Duodenal mucosa (tissue), 2 donors: ENCODE results near the gene NPAS3.

Source experiments
- H3K27ac ChIP-seq: one replicate; pipeline ENCODE4 v1.7.0; 2013; ENCODE audit warnings: low read depth, low read length
- H3K27me3 ChIP-seq, 2 donors: one replicate each; pipeline ENCODE4 v1.7.0; 2013; ENCODE audit warnings: low read length in 2 of 2, control low read depth in 1 of 2; ENCODE audit not compliant: insufficient read depth in 2 of 2, control insufficient read depth in 1 of 2
- H3K36me3 ChIP-seq, 2 donors: one replicate each; pipeline ENCODE4 v1.7.0; 2013; ENCODE audit warnings: low read length in 2 of 2, control low read depth in 1 of 2; ENCODE audit not compliant: insufficient read depth in 2 of 2, control insufficient read depth in 1 of 2
- H3K4me1 ChIP-seq, 2 donors: one replicate each; pipeline ENCODE4 v1.7.0; 2013; ENCODE audit warnings: low read length in 2 of 2, control low read depth in 1 of 2; ENCODE audit not compliant: insufficient read depth in 2 of 2, control insufficient read depth in 1 of 2
- H3K4me3 ChIP-seq, 2 donors: one replicate each; pipeline ENCODE4 v1.7.0; 2013; ENCODE audit warnings: low read length in 2 of 2, low read depth in 1 of 2
- H3K9ac ChIP-seq, 2 donors: one replicate each; pipeline ENCODE4 v1.7.0; 2013; ENCODE audit warnings: low read length in 2 of 2, low read depth in 1 of 2
- H3K9me3 ChIP-seq, 2 donors: one replicate each; pipeline ENCODE4 v1.7.0; 2013; ENCODE audit warnings: low read length in 2 of 2, control low read depth in 1 of 2; ENCODE audit not compliant: control insufficient read depth in 1 of 2

Gene NPAS3

GRCh38 chr14:33691907-33692306, 753.2 kb downstream of the NPAS3 start:
- Histone ChIP-seq H3K4me3 (no peak overlapping the region), H3K27me3 (no peaks in the 10 kb centered on the region), H3K4me1 (no peaks in the 10 kb centered on the region), H3K36me3 (no peaks in the 10 kb centered on the region), H3K9ac (no peak overlapping the region), H3K9me3 (no peaks in the 10 kb centered on the region), H3K27ac (no peak overlapping the region)

GRCh38 chr14:33692762-33693161, 754.1 kb downstream of the NPAS3 start:
- no peak overlapping the region for H3K9ac ChIP-seq
- no peak overlapping the region for H3K4me3 ChIP-seq
- H3K27ac ChIP-seq, result no peak overlapping the region
- H3K9me3 ChIP-seq, result no peaks in the 10 kb centered on the region
- H3K4me1 ChIP-seq, result no peaks in the 10 kb centered on the region
- H3K36me3 ChIP-seq, result no peaks in the 10 kb centered on the region
- H3K27me3 ChIP-seq, result no peaks in the 10 kb centered on the region

GRCh38 chr14:33693237-33693636, 754.6 kb downstream of the NPAS3 start:
- Histone ChIP-seq H3K27ac (no peak overlapping the region), H3K9me3 (no peaks in the 10 kb centered on the region), H3K4me3 (no peak overlapping the region), H3K36me3 (no peaks in the 10 kb centered on the region), H3K27me3 (no peaks in the 10 kb centered on the region), H3K4me1 (no peaks in the 10 kb centered on the region), H3K9ac (no peak overlapping the region)

- Histone ChIP-seq H3K27ac (no peak overlapping the region), H3K9me3 (no peaks in the 10 kb centered on the region), H3K4me1 (no peaks in the 10 kb centered on the region), H3K27me3 (no peaks in the 10 kb centered on the region), H3K4me3 (no peak overlapping the region), H3K9ac (no peak overlapping the region), H3K36me3 (no peaks in the 10 kb centered on the region)
Observed at GRCh38 chr14:33696165-33696564, 757.5 kb downstream of the NPAS3 start.

GRCh38 chr14:33699300-33699983, 760.8 kb downstream of the NPAS3 start:
- Histone ChIP-seq H3K9ac (no peak overlapping the region), H3K4me3 (no peak overlapping the region), H3K36me3 (no peaks in the 10 kb centered on the region), H3K27me3 (no peaks in the 10 kb centered on the region), H3K4me1 (no peaks in the 10 kb centered on the region), H3K27ac (no peak overlapping the region), H3K9me3 (no peaks in the 10 kb centered on the region)

GRCh38 chr14:33700052-33700451, 761.4 kb downstream of the NPAS3 start:
- no peaks in the 10 kb centered on the region for H3K27me3 ChIP-seq
- H3K9me3 ChIP-seq, result no peaks in the 10 kb centered on the region
- no peaks in the 10 kb centered on the region for H3K4me1 ChIP-seq
- H3K4me3 ChIP-seq, result no peak overlapping the region
- no peaks in the 10 kb centered on the region for H3K36me3 ChIP-seq
- no peak overlapping the region for H3K9ac ChIP-seq
- H3K27ac ChIP-seq, result no peak overlapping the region

- Histone ChIP-seq H3K4me3 (no peak overlapping the region), H3K9me3 (no peaks in the 10 kb centered on the region), H3K4me1 (no peaks in the 10 kb centered on the region), H3K27me3 (no peaks in the 10 kb centered on the region), H3K27ac (no peak overlapping the region), H3K36me3 (no peaks in the 10 kb centered on the region), H3K9ac (no peak overlapping the region)
Observed at GRCh38 chr14:33702293-33702692, 763.6 kb downstream of the NPAS3 start.

GRCh38 chr14:33704481-33704880, 765.8 kb downstream of the NPAS3 start:
- Histone ChIP-seq H3K36me3 (no peaks in the 10 kb centered on the region), H3K4me3 (no peak overlapping the region), H3K9ac (no peak overlapping the region), H3K4me1 (no peaks in the 10 kb centered on the region), H3K9me3 (no peaks in the 10 kb centered on the region), H3K27me3 (no peaks in the 10 kb centered on the region), H3K27ac (no peak overlapping the region)

- Histone ChIP-seq H3K27ac (no peak overlapping the region), H3K4me1 (no peaks in the 10 kb centered on the region), H3K9me3 (no peaks in the 10 kb centered on the region), H3K36me3 (no peaks in the 10 kb centered on the region), H3K4me3 (no peak overlapping the region), H3K27me3 (no peaks in the 10 kb centered on the region), H3K9ac (no peak overlapping the region)
Observed at GRCh38 chr14:33705490-33705889, 766.8 kb downstream of the NPAS3 start.

- Histone ChIP-seq H3K4me3 (no peak overlapping the region), H3K9ac (no peak overlapping the region), H3K27me3 (no peaks in the 10 kb centered on the region), H3K4me1 (no peaks in the 10 kb centered on the region), H3K9me3 (no peaks in the 10 kb centered on the region), H3K27ac (no peak overlapping the region), H3K36me3 (no peaks in the 10 kb centered on the region)
Observed at GRCh38 chr14:33707716-33708115, 769.0 kb downstream of the NPAS3 start.

GRCh38 chr14:33709283-33709682, 770.6 kb downstream of the NPAS3 start:
- Histone ChIP-seq H3K27ac (no peak overlapping the region), H3K9ac (no peak overlapping the region), H3K4me1 (no peaks in the 10 kb centered on the region), H3K36me3 (no peaks in the 10 kb centered on the region), H3K9me3 (no peaks in the 10 kb centered on the region), H3K4me3 (no peak overlapping the region), H3K27me3 (no peaks in the 10 kb centered on the region)
